SU-DHL-6 (cell line): ENCODE data around the gene IL21R.
"Not testable (repeated sequence)": the region's sequence is repeated elsewhere in the genome, so short reads cannot be mapped to it uniquely, and the experiment has no call there.

Experiments used
- H2AFZ ChIP-seq: fragments of 200-600 bp; sonication (generic); 2 replicates; pipeline ENCODE4 v1.6.1; 2014; ENCODE audit warnings: low read depth, mild to moderate bottlenecking, moderate library complexity, mixed read lengths, antibody characterized with exemption, low read length; ENCODE audit not compliant: severe bottlenecking
- H3F3A ChIP-seq: fragments of 200-600 bp; shearing (Covaris generic); 2 replicates; pipeline ENCODE4 v1.6.0; 2016; ENCODE audit warnings: antibody characterized with exemption, mild to moderate bottlenecking; ENCODE audit not compliant: insufficient read depth
- H3K27ac ChIP-seq: fragments of 200-600 bp; sonication (generic); 2 replicates; pipeline ENCODE4 v1.5.1; 2016; ENCODE audit warnings: low read depth, mild to moderate bottlenecking, low read length, moderate library complexity, mixed read lengths
- H3K27me3 ChIP-seq: fragments of 200-600 bp; sonication (generic), shearing (Covaris generic); 2 replicates; pipeline ENCODE4 v1.6.0; 2014; ENCODE audit warnings: mild to moderate bottlenecking, low read length
- H3K36me3 ChIP-seq: fragments of 200-600 bp; sonication (generic); 2 replicates; pipeline ENCODE4 v1.6.1; 2014; ENCODE audit warnings: mild to moderate bottlenecking, low read length, mixed read lengths
- H3K4me2 ChIP-seq: fragments of 300-600, 200-600 bp; shearing (Covaris generic), sonication (generic); 2 replicates; pipeline ENCODE4 v1.6.0; 2014; ENCODE audit warnings: low read length, low read depth, mild to moderate bottlenecking; ENCODE audit not compliant: poor library complexity, severe bottlenecking
- H3K4me3 ChIP-seq: fragments of 200-600 bp; sonication (generic); 2 replicates; pipeline ENCODE4 v1.5.1; 2014; ENCODE audit warnings: antibody characterized with exemption, low read length, mild to moderate bottlenecking, mixed read lengths; ENCODE audit not compliant: insufficient read depth, poor library complexity, severe bottlenecking
- H3K79me2 ChIP-seq: fragments of 200-600 bp; sonication (generic); 2 replicates; pipeline ENCODE4 v1.6.1; 2014; ENCODE audit warnings: mild to moderate bottlenecking, low read length, moderate library complexity; ENCODE audit not compliant: insufficient read depth
- H3K9ac ChIP-seq: fragments of 200-600 bp; sonication (generic); 2 replicates; pipeline ENCODE4 v1.7.0; 2014; ENCODE audit warnings: mild to moderate bottlenecking, low read length
- H3K9me2 ChIP-seq: fragments of 200-600 bp; sonication (generic); replicated peaks from 2 replicates; pipeline ENCODE4 v1.6.1; 2014; ENCODE audit warnings: low read length; ENCODE audit not compliant: insufficient read depth
- H3K9me3 ChIP-seq: fragments of 200-600 bp; sonication (generic); 2 replicates; pipeline ENCODE4 v1.6.1; 2014; ENCODE audit warnings: low read length, mixed read lengths; ENCODE audit not compliant: insufficient read depth
- H4K20me1 ChIP-seq: fragments of 200-600 bp; sonication (generic); 2 replicates; pipeline ENCODE4 v1.6.1; 2014; ENCODE audit warnings: low read depth, mild to moderate bottlenecking, antibody characterized with exemption, low read length, moderate library complexity, mixed read lengths
- CTCF ChIP-seq: fragments of 200-600 bp; sonication (generic); IDR thresholded peaks from one replicate; pipeline ENCODE4 v1.5.1; 2017; ENCODE audit warnings: antibody characterized with exemption, mild to moderate bottlenecking, low read length, moderate library complexity; ENCODE audit not compliant: insufficient read depth, poor library complexity, severe bottlenecking
- EZH2phosphoT487 ChIP-seq: fragments of 200-600 bp; sonication (generic), shearing (Covaris generic); conservative IDR thresholded peaks from 2 replicates; pipeline ENCODE4 v1.6.1; 2018; ENCODE audit warnings: mild to moderate bottlenecking, antibody characterized with exemption, low read length, moderate library complexity, mixed read lengths

IL21R gene

GRCh38 chr16:27434141-27435051 is 32.4 kb downstream of the IL21R start:
- Histone ChIP-seq H4K20me1 (no peaks in the 10 kb centered on the region), H3K27ac (no peak overlapping the region), H3K36me3 (no peaks in the 10 kb centered on the region), H3K27me3 (no peaks in the 10 kb centered on the region), H2AFZ (no peak overlapping the region), H3K4me2 (no peak overlapping the region), H3F3A (peaks cover 4% of the 10 kb centered on the region; the same call in 1 of the 2 replicates), H3K9me3 (no peaks in the 10 kb centered on the region), H3K79me2 (no peaks in the 10 kb centered on the region), H3K9me2 (no peaks in the 10 kb centered on the region), H3K9ac (no peak overlapping the region), H3K4me3 (no peak overlapping the region)
- no peak for TF ChIP-seq EZH2phosphoT487
- no peak for TF ChIP-seq CTCF

DNA sequence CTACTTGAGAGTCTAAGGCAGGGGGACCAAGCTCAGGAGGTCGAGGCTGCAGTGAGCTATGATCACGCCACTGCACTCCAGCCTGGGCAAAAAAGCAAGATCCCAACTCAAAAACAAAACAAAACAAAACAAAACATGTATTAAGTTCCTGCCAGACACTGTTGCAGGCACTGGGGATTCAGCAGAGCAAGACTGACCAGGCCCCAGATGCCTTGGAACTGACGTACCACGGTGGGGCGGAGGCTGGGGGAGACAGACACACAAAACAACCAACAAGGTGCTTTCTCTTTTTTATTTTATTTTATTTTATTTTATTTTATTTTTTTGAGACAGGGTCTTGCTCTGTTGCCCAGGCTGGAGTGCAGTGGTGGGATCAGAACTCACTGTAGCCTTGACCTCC is 33.2 kb downstream of the IL21R start:
- not testable (repeated sequence) for H3K9me3 ChIP-seq, H4K20me1 ChIP-seq, H3K36me3 ChIP-seq, H2AFZ ChIP-seq, H3K4me2 ChIP-seq, H3K27ac ChIP-seq, H3F3A ChIP-seq, H3K9ac ChIP-seq, H3K79me2 ChIP-seq, H3K27me3 ChIP-seq, H3K4me3 ChIP-seq, H3K9me2 ChIP-seq

DNA sequence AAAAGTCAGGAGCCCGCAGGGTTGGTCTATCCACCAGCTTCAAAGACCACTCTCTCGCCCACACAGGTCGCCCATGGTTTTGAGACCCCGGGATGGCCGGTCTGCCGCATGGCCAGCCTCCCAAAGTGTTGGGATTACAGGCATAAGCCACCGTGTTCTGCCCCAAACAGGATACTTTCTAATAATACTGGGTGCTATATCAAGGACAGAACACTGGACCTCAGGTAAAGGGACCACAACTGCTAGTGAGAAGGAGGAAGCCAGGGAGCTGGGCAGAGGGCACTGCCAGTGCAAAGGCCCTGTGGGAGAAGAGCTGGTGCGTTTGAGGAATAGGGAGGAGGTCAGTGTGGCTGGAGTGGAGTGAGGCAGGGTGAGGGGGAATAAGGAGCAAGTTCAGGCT is 34.1 kb downstream of the IL21R start:
- Histone ChIP-seq H4K20me1 (no peaks in the 10 kb centered on the region), H2AFZ (no peak overlapping the region), H3K4me3 (no peak overlapping the region), H3K9me2 (no peaks in the 10 kb centered on the region), H3F3A (0 out of 2 replicates have a peak, but pooled peaks cover 1% of the 10 kb centered on the region), H3K9ac (no peak overlapping the region), H3K36me3 (no peaks in the 10 kb centered on the region), H3K4me2 (no peak overlapping the region), H3K27ac (no peak overlapping the region), H3K27me3 (no peaks in the 10 kb centered on the region), H3K79me2 (no peaks in the 10 kb centered on the region), H3K9me3 (no peaks in the 10 kb centered on the region)
- TF ChIP-seq CTCF: no peak
- TF ChIP-seq EZH2phosphoT487: no peak

GRCh38 chr16:27436921-27437650 is 35.1 kb downstream of the IL21R start:
- Histone ChIP-seq H3K4me2 (no peak overlapping the region), H2AFZ (no peak overlapping the region), H3K27ac (no peak overlapping the region), H3K4me3 (no peak overlapping the region), H3K27me3 (no peaks in the 10 kb centered on the region), H3K9ac (no peak overlapping the region), H3K9me2 (no peaks in the 10 kb centered on the region), H3F3A (no peaks in the 10 kb centered on the region), H3K9me3 (no peaks in the 10 kb centered on the region), H3K36me3 (no peaks in the 10 kb centered on the region), H4K20me1 (no peaks in the 10 kb centered on the region), H3K79me2 (no peaks in the 10 kb centered on the region)
- no peak for TF ChIP-seq EZH2phosphoT487
